RWPE1 (cell line): ENCODE measurements around the gene SSH2.

Source experiments
- CTCF ChIA-PET: fragments of 350-600 bp; sonication (Branson Sonifier 250); formaldehyde crosslinking; extraction: SDS; loops from one replicate; lab custom pipeline; 2021; lab: Yijun Ruan, JAX
- POLR2A ChIA-PET: fragments of 400-600 bp; formaldehyde crosslinking; extraction: SDS; loops from one replicate; lab custom pipeline; 2020; ENCODE audit warnings: antibody characterized with exemption; ENCODE audit not compliant: low non-redundant PET; lab: Yijun Ruan, JAX
- DNase-seq: peaks from one replicate; pipeline ENCODE4 v3.0.0; 2012; ENCODE audit warnings: low spot score
- H3K27ac ChIP-seq: fragments of 450-650 bp; 2 replicates; pipeline ENCODE4 v1.5.1; 2017
- CTCF ChIP-seq: fragments of 450-650 bp; conservative IDR thresholded peaks from 2 replicates; pipeline ENCODE4 v1.5.1; 2017; ENCODE audit warnings: low read depth, mild to moderate bottlenecking

SSH2 gene

DNA sequence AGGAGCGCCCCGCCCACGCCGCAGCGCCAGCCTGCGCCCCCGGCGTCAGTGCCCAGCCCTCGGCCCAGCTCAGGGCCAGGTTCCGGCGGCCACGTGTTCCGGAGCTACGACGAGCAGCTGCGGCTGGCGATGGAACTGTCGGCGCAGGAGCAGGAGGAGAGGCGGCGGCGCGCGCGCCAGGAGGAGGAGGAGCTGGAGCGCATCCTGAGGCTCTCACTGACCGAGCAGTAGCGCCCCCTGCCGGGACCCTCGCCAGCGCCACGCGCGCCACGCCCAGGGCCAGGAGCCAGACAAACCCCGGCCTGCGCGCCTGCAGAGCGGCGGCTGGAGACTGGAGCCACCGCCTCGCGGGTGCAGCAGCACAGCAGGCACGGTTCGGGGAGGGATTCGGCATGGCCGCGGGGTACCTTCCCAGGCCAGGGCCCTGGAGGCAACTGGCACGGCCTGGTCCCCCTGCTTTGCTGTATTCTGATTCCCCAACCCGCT lies 316.6 kb downstream of the SSH2 start:
- ChIA-PET POLR2A (interaction anchor here (0.7 kb wide), 1 partner anchor 583 kb away, joined by 8 read pairs; no protein-coding TSS in a partner anchor), CTCF (interaction anchor here (0.5 to 0.7 kb wide), 3 partner anchors 12 to 318 kb away, joined by 3 read pairs; no protein-coding TSS in a partner anchor)
- peak; percentile 59 for TF ChIP-seq CTCF
- H3K27ac ChIP-seq, result no peak overlapping the region
- DNase-seq, result no peak

DNA sequence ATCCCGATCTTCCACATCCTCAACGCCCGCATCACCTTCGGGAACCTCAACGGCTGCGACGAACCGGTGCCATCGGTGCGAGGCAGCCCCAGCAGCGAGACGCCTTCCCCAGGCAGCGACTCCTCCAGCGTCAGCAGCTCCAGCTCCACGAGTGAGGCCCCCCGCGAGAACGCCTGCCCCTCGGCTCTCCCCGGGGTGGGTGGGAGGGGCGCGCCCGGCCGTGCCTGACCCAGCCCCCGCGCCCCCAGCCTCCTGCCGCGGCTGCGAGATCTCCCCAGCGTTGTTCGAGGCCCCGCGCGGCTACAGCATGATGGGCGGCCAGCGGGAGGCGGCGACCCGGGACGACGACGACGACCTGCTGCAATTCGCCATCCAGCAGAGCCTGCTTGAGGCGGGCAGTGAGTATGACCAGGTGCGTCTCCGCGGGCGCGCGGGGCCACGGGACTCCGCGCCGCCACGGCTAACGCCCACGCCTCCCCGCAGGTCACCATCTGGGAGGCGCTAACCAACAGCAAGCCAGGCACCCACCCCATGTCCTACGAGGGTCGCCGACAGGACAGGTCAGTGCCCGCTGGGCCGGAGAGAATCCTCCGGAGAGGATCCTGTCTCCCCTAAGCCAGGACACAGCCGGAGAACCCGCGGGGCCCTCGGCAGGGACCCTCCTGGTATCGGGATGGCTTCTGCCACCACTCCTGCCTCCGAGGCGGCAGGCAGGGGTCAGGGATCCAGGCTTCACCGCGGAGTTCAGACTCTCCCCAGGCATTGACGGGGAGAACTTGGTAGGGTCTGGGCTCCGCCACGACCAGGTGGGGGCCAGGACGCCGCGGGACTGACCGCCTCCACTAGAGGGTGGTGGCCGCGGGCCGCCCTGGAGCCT lies 317.4 kb downstream of the SSH2 start:
- POLR2A ChIA-PET, result no interaction called here
- H3K27ac ChIP-seq, result no peak overlapping the region
- TF ChIP-seq CTCF, result no peak
- no peak for DNase-seq
- CTCF ChIA-PET, result interaction anchor here (0.5 to 1.0 kb wide), 5 partner anchors 13 to 319 kb away, joined by 3 to 4 read pairs (median 3); no protein-coding TSS in a partner anchor

DNA sequence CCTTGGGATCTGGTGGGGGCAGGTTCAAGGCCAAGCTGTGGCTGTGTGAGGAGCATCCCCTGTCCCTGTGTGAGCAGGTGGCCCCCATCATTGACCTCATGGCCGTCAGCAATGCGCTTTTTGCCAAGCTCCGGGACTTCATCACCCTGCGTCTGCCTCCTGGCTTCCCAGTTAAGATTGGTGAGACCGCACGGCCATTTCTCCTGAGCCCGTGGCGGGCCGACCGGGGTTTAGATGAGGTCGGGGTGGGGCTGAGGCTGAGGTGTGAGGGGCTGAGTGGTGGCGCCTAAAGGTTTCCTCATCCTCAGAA lies 318.0 kb downstream of the SSH2 start:
- ChIA-PET CTCF (interaction anchor here (0.5 to 1.0 kb wide), 2 partner anchors 20 to 30 kb away, joined by 3 to 4 read pairs; no protein-coding TSS in a partner anchor), POLR2A (no interaction called here)
- TF ChIP-seq CTCF, result no peak
- no peak for DNase-seq
- peak overlapping the region; percentile 34 for H3K27ac ChIP-seq

GRCh38 chr17:29611351-29612093 lies 318.5 kb downstream of the SSH2 start:
- DNase-seq, result no peak
- ChIA-PET CTCF (interaction anchor here (0.5 to 1.0 kb wide), 2 partner anchors 19 to 29 kb away, joined by 3 to 4 read pairs; no protein-coding TSS in a partner anchor), POLR2A (no interaction called here)
- peak overlapping the region; percentile 34 for H3K27ac ChIP-seq
- no peak for TF ChIP-seq CTCF

DNA sequence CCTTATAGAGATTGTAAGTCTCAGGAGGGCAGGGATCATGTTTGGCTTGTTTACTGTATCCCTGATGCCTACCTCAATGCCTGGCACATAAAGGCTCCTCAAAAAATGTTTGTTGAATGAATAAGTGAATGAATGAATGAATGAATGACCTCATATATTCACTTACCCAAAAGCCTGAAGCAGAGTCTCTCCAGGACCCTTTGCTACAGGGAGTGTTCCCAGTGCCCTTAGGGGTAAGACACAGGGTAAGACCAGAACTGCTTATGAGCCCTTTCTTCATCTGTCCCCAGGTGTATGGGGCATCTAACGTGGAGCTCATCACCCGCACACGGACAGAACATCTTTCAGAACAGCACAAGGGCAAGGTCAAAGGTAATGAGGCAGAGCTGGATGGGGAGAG lies 319.6 kb downstream of the SSH2 start:
- DNase-seq, result no peak
- ChIA-PET POLR2A (no interaction called here), CTCF (no interaction called here)
- no peak overlapping the region for H3K27ac ChIP-seq
- TF ChIP-seq CTCF, result no peak

DNA sequence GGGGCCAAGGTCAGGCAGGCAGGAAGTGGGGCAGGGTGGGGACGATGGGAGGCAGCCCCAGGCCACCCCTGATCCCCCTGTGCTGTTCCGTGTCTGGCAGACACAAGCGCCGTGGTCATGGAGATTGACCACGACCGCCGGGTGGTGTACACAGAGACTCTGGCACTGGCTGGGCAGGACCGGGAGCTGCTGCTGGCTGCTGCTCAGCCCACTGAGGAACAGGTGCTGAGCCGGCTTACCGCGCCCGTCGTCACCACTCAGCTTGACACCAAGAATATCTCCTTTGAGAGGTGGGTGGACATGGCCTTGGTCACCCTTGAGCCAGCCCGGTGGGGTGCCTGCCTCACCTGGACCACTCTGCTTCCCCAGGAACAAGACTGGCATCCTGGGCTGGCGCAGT lies 321.0 kb downstream of the SSH2 start:
- no peak for DNase-seq
- CTCF ChIA-PET, result interaction anchor here (0.6 to 1.4 kb wide), 3 partner anchors 9 to 238 kb away, joined by 5 to 11 read pairs (median 6); no protein-coding TSS in a partner anchor
- no peak overlapping the region for H3K27ac ChIP-seq
- TF ChIP-seq CTCF, result no peak
- POLR2A ChIA-PET, result no interaction called here
